Measurements from ENCODE around the gene TBCK.

The TBCK gene

DNA sequence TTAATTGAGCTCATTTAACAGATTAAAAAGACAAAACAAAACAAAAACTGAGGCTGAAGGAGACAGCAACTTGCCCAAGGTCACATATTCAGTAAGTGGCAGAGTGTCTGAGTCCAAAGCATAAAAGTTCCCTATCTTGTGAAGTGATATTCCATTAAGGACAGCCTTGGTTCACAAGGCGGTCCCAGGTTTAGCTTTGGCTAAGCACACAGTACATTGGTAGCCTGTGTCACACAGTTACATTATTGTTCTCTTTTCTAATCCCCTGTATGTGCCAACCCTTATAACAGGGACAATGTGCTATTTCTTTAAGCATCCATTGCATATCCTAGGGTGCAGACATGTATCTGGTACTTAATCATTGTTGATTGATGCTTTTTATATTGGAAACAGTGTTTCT lies 280.8 kb downstream of the TBCK start:
- no peak for DNase-seq

DNA sequence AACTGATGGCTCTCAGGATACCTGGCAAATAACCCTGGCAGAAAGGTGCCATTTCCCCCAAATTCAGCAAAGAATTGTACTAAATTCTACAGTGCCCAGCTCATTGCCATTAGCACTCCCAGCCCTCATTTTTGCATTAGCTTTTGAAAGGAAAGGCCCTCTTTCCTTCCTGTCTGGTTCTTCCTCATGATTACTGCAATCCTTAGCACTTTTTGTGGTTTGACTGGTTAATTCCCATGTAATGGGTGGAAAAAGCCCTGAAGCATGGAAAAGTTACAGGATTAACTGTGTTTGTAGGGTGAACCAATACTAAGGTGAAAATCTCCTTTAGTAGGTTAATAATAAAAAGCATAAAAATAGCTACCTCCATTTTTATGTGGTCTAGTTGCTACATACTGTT lies 281.3 kb downstream of the TBCK start:
- no peak for DNase-seq

DNA sequence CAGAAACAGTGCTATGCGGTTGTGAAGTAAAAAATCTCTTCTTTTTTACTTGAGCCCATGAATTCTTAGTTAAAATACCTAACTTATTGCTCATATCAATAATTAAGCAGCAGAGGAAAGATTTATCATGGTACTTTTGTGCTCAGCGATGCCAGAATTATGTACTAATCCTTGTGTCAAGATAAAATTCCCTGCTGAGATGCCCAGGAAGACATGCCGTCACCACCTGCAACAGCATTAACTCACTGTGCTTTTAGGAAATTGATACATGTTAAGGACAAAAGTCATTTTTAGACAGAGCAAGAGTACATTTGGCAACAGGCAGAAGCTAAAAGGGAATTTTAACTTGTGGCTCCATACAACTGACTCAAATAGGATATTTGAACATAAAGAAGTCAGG lies 281.8 kb downstream of the TBCK start:
- no peak for DNase-seq

DNA sequence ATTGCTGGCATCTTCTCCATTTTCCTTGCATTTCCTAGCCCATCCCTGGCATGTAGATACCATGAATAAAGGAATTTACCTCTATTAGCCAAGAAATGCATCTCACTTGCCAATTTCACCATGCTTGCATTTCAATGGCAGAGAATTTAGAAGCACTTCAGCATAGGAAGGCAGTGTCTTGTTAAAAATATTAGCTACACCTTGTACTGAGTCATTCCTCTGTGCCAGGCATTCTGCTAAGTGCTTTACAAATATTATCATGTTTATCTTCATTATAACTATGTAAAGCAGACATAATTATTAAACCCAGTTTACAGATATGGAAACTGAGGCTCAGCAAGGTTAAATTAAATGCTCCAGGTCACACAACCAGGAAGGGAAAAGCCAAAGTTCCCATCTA lies 282.5 kb downstream of the TBCK start:
- no peak for DNase-seq

GRCh38 chr4:106032851-106033286 lies 283.1 kb downstream of the TBCK start:
- DNase-seq: no peak

DNA sequence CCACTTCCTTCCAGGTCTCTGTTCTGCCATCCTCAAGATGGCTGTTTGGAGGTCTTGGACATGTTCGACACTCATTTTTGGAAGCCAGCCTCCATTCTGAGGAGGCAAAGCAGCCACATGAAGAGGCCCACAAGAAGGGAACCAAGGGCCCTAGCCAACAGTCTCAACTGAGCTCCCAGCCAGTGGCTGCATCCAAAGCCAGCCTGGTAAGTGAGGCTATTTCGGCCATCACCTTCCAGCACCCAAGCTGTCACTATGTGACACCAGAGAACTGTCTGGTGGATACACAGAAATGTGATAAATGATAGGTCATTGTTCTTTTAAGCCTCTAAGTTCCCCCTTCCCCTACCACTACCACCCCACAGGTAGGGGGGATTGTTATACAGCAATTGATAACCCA lies 293.6 kb downstream of the TBCK start:
- no peak for DNase-seq

- no peak for DNase-seq
Measured at GRCh38 chr4:106021737-106022410, 294.1 kb downstream of the TBCK start.

DNA sequence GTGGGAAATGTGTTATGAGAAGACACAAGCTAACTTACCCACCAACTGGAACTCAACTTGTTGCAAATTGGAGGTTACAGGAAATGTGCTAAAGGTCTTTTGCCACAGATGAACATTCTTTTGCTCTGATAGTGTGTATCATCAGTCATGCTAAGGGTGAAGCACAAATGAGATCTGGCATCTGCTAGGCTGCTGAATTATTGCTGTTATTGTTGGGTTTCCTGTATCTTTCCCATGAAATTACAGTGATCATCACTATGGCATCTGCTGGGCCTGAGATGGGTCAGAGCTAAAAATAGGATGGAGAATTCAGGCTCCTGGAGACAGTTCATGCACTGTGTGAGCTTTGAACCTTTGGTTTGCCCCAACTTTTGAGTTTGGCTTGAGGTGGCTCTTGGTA lies 296.2 kb downstream of the TBCK start:
- no peak for DNase-seq

- no peak for DNase-seq
Measured at GRCh38 chr4:106017975-106018374, 298.0 kb downstream of the TBCK start.

DNA sequence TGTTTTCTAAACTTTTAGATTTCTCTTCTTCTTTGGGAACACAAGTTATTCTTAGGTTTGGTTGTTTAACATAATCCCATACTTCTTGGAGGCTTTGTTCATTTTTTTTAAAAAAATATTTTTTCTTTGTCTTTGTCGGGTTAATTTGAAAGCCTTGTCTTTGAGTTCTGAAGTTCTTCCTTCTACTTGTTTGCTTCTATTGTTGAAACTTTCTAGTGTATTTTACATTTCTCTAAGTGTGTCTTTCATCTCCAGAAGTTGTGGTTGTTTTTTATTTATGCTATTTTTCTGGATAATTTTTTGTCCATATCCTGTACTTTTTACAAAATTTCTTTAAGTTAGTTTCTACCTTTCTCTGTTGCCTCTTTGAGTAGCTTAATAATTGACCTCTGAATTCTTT lies 304.6 kb downstream of the TBCK start:
- DNase-seq: no peak

DNA sequence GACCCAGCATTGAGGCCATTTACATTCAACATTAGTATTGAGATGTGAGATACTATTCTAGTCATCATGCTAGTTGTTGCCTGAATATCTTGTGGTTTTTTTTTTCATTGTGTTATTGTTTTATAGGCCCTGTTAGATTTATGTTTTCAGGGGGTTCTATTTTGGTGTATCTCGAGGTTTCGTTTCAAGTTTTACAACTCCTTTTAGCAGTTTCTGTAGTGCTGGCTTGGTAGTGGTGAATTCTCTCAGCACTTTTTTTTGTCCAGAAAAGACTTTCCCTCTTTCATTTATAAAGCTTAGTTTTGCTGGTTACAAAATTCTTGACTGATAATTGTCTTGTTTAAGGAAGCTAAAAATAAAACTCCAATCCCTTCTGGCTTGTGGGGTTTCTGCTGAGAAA lies 305.2 kb downstream of the TBCK start:
- no peak for DNase-seq

DNA sequence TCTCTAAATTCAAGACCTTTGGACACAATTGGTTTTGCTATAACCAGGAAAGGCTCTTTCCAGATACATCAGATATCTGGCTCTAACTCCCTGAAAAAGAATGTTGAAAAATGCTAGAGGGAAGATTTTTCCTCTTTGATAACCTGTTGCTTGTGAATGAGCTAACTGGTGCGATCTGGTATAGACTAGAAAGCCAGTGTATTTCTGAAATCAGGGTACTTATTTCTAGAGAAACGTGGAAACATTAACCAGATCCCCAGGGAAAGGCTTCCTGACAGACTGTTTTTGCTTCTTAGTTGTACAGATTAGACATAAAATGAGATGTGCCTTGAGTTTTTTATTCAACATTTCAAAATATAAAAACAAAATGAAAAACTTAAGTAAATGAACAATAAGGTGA lies 313.0 kb downstream of the TBCK start:
- DNase-seq: no peak

- no peak for DNase-seq
Measured at GRCh38 chr4:105998171-105999063, 317.6 kb downstream of the TBCK start.

GRCh38 chr4:105996845-105997244 lies 319.2 kb downstream of the TBCK start:
- no peak for DNase-seq

DNA sequence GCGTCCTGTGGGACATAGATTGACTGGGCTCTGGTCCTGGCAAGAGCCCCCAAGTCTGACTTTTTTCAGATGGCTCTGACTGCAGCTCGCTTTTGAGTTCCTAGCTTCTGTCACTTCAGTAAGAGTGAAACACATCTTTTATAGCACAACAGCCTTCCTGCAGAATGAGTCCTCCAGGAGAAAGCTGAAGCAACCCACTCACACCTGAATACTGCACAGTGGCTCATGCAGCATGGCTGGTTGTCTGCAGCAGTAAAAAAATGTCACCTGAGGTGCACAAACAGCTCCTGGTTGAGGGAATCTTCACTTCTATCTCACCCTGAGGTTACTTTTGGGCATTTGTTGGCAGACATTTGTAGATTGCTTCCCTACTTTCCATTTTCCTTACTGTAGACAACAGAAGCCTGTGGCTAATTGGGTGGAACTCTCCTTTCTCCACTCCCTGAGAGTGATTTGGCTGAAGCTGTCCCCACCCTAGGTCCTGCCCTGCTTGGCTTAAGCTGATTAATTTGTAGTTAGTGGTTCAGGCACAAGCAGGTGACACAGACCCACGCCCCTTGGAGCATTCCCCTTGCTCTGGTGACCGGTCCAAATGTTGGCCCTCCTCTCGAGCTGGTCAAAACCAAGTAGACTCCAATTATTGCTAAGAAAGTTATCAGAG lies 321.0 kb downstream of the TBCK start:
- no peak for DNase-seq

- no peak for DNase-seq
Measured at GRCh38 chr4:105994061-105994460, 321.9 kb downstream of the TBCK start.

- no peak for DNase-seq
Measured at GRCh38 chr4:105992641-105993305, 323.2 kb downstream of the TBCK start.

- no peak for DNase-seq
Measured at GRCh38 chr4:105991726-105992125, 324.3 kb downstream of the TBCK start.

Data from right forelimb (tissue), 1 donor.